H1 (cell line): ENCODE data around the gene DHX58. TPM values are rescaled to one million over a fixed set of nuclear protein-coding genes. Genes with fewer than 3 reads are reported as not detected.

Experiments used
- CTCF ChIA-PET: fragments of 300-600 bp; sonication (Branson Sonifier 250); formaldehyde crosslinking; loops from one replicate; lab custom pipeline; 2021; ENCODE audit not compliant: partially characterized antibody; lab: Charles Lee
- POLR2A ChIA-PET: fragments of 300-600 bp; sonication (Branson Sonifier 250); formaldehyde crosslinking; loops from one replicate; lab custom pipeline; 2021; ENCODE audit warnings: inconsistent platforms; ENCODE audit not compliant: partially characterized antibody; lab: Charles Lee
- DNase-seq, 2 experiments: peaks; one replicate each; pipeline versions ENCODE4 v3.0.0 to v3.0.0-alpha.2; 2010 to 2022; ENCODE audit warnings: low spot score in 2 of 2, low read depth in 1 of 2, mixed read lengths in 1 of 2
- FAIRE-seq: peaks from 2 replicates; lab custom pipeline; 2011; peaks lifted over from hg19 to GRCh38; lab: Jason Lieb, UNC
- H2AFZ ChIP-seq: 2 replicates; pipeline ENCODE4 v1.8.1; 2012; ENCODE audit warnings: low read length, inconsistent platforms
- H2AK5ac ChIP-seq: 2 replicates; pipeline ENCODE4 v1.6.1; 2013; ENCODE audit warnings: low read depth, low read length
- H2BK120ac ChIP-seq: replicated peaks from 2 replicates; pipeline ENCODE3; 2013; ENCODE audit warnings: low read depth, low read length, inconsistent platforms
- H2BK12ac ChIP-seq: 2 replicates; pipeline ENCODE4 v1.6.1; 2013; ENCODE audit warnings: low read depth, low read length
- H2BK15ac ChIP-seq: 2 replicates; pipeline ENCODE4 v1.6.1; 2013; ENCODE audit warnings: low read length
- H2BK20ac ChIP-seq: 2 replicates; pipeline ENCODE4 v1.6.1; 2013; ENCODE audit warnings: low read length
- H2BK5ac ChIP-seq: 2 replicates; pipeline ENCODE4 v1.6.1; 2013; ENCODE audit warnings: low read depth, low read length
- H3K14ac ChIP-seq: 2 replicates; pipeline ENCODE4 v1.6.1; 2013; ENCODE audit warnings: inconsistent platforms; ENCODE audit not compliant: insufficient read length
- H3K18ac ChIP-seq: 2 replicates; pipeline ENCODE4 v1.6.1; 2013; ENCODE audit warnings: low read length; ENCODE audit errors: extremely low read depth
- H3K23ac ChIP-seq: 2 replicates; pipeline ENCODE4 v1.6.1; 2013; ENCODE audit warnings: inconsistent platforms; ENCODE audit not compliant: insufficient read length
- H3K23me2 ChIP-seq: 2 replicates; pipeline ENCODE4 v1.6.1; 2013; ENCODE audit warnings: low read depth, low read length
- H3K27ac ChIP-seq: 2 replicates; pipeline ENCODE4 v1.6.1; 2011; ENCODE audit warnings: low read depth, low read length, inconsistent platforms
- H3K27me3 ChIP-seq, 4 experiments: replicated peaks in 1 of 4; 1 replicate in 1 of 4; 2 replicates in 3 of 4; pipeline versions ENCODE4 v1.6.1 to v1.8.1; 2011 to 2013; ENCODE audit warnings: low read length in 3 of 4, mild to moderate bottlenecking in 3 of 4, inconsistent platforms in 2 of 4, mixed read lengths in 2 of 4, moderate library complexity in 1 of 4; ENCODE audit not compliant: control insufficient read depth in 3 of 4, insufficient read depth in 3 of 4; ENCODE audit errors: extremely low read depth in 1 of 4
- H3K36me3 ChIP-seq, 4 experiments: 2 replicates each; pipeline versions ENCODE4 v1.6.1 to v1.8.1; 2011 to 2013; ENCODE audit warnings: mild to moderate bottlenecking in 4 of 4, low read length in 3 of 4, moderate library complexity in 2 of 4, control low read depth in 1 of 4, inconsistent platforms in 1 of 4; ENCODE audit not compliant: insufficient read depth in 4 of 4, control insufficient read depth in 2 of 4
- H3K4ac ChIP-seq: replicated peaks from 2 replicates; pipeline ENCODE3; 2013; ENCODE audit warnings: low read length, low read depth, mixed read lengths, inconsistent platforms; ENCODE audit not compliant: insufficient read length
- H3K4me1 ChIP-seq, 4 experiments: replicated peaks in 1 of 4; 1 replicate in 1 of 4; 2 replicates in 3 of 4; pipeline versions ENCODE4 v1.6.1 to v1.8.1; 2011 to 2013; ENCODE audit warnings: low read length in 3 of 4, inconsistent platforms in 2 of 4, mixed read lengths in 1 of 4; ENCODE audit not compliant: insufficient read depth in 4 of 4, control insufficient read depth in 3 of 4
- H3K4me2 ChIP-seq, 2 experiments: 2 replicates each; pipeline versions ENCODE4 v1.6.1 to v1.8.1; 2011 to 2013; ENCODE audit warnings: low read depth in 2 of 2, low read length in 2 of 2, control low read depth in 1 of 2, inconsistent platforms in 1 of 2, mild to moderate bottlenecking in 1 of 2; ENCODE audit not compliant: insufficient read depth in 1 of 2
- H3K4me3 ChIP-seq, 4 experiments: fragments of 200-600, 300-600 bp in 1 of 4; sonication (generic), shearing (Covaris generic), sonication (Bioruptor Twin) in 1 of 4; 2 replicates each; pipeline versions ENCODE4 v1.5.1 to v1.8.1; 2011 to 2016; ENCODE audit warnings: low read length in 4 of 4, low read depth in 3 of 4, control low read depth in 2 of 4, inconsistent platforms in 2 of 4, mild to moderate bottlenecking in 2 of 4, mixed read lengths in 1 of 4, moderate library complexity in 1 of 4; ENCODE audit not compliant: insufficient read depth in 2 of 4; ENCODE audit errors: extremely low read depth in 1 of 4
- H3K56ac ChIP-seq: replicated peaks from 2 replicates; pipeline ENCODE3; 2013; ENCODE audit warnings: low read depth, mild to moderate bottlenecking, mixed read lengths, low read length, inconsistent platforms; ENCODE audit not compliant: insufficient read length
- H3K79me1 ChIP-seq: 2 replicates; pipeline ENCODE4 v1.6.1; 2013; ENCODE audit warnings: low read depth, low read length, control low read depth
- H3K79me2 ChIP-seq, 2 experiments: 2 replicates each; pipeline versions ENCODE4 v1.6.1 to v1.8.1; 2012 to 2013; ENCODE audit warnings: low read length in 2 of 2, mild to moderate bottlenecking in 2 of 2, inconsistent platforms in 1 of 2; ENCODE audit not compliant: insufficient read depth in 2 of 2, control insufficient read depth in 1 of 2
- H3K9ac ChIP-seq, 4 experiments: replicated peaks in 1 of 4; 1 replicate in 1 of 4; 2 replicates in 3 of 4; pipeline versions ENCODE4 v1.6.1 to v1.8.1; 2011 to 2013; ENCODE audit warnings: low read depth in 3 of 4, low read length in 3 of 4, control low read depth in 2 of 4, mild to moderate bottlenecking in 2 of 4, moderate library complexity in 2 of 4, inconsistent platforms in 1 of 4; ENCODE audit errors: extremely low read depth in 1 of 4
- H3K9me3 ChIP-seq, 2 experiments: 2 replicates each; pipeline versions ENCODE4 v1.6.1 to v1.8.1; 2012 to 2013; ENCODE audit warnings: mild to moderate bottlenecking in 2 of 2, moderate library complexity in 2 of 2, control low read depth in 1 of 2, inconsistent platforms in 1 of 2, low read depth in 1 of 2, low read length in 1 of 2, mixed read lengths in 1 of 2; ENCODE audit not compliant: insufficient read depth in 2 of 2
- H4K20me1 ChIP-seq, 2 experiments: replicated peaks in 1 of 2; 2 replicates each; pipeline versions ENCODE3 to v1.8.1; 2011 to 2013; ENCODE audit warnings: inconsistent platforms in 2 of 2, low read length in 2 of 2, mild to moderate bottlenecking in 1 of 2; ENCODE audit not compliant: insufficient read depth in 2 of 2, control insufficient read depth in 1 of 2
- H4K5ac ChIP-seq: 2 replicates; pipeline ENCODE4 v1.6.1; 2013; ENCODE audit warnings: low read length, low read depth, mixed read lengths, inconsistent platforms; ENCODE audit not compliant: insufficient read length
- H4K8ac ChIP-seq: 2 replicates; pipeline ENCODE4 v1.8.0; 2013; ENCODE audit warnings: mild to moderate bottlenecking, moderate library complexity, low read length, inconsistent platforms; ENCODE audit not compliant: insufficient read depth; ENCODE audit errors: extremely low read depth
- H4K91ac ChIP-seq: replicated peaks from 2 replicates; pipeline ENCODE3; 2013; ENCODE audit warnings: low read length, mixed read lengths, inconsistent platforms; ENCODE audit not compliant: insufficient read length
- BCL11A ChIP-seq, 2 experiments: IDR thresholded peaks; one replicate each; pipeline ENCODE4 v1.6.1; 2011; ENCODE audit warnings: low read depth in 2 of 2, low read length in 2 of 2, mild to moderate bottlenecking in 2 of 2
- CBX5 ChIP-seq: fragments of 300-800, 300-1000 bp; sonication (generic); IDR thresholded peaks from 2 replicates; pipeline ENCODE4 v1.7.1; 2016; ENCODE audit warnings: antibody characterized with exemption, low read length, low read depth
- RXRA ChIP-seq: IDR thresholded peaks from 2 replicates; pipeline ENCODE4 v1.6.1; 2011; ENCODE audit warnings: low read depth, mild to moderate bottlenecking, low read length, moderate library complexity; ENCODE audit not compliant: insufficient read depth
- SIX5 ChIP-seq: IDR thresholded peaks from 2 replicates; pipeline ENCODE4 v1.6.1; 2011; ENCODE audit warnings: mild to moderate bottlenecking, low read depth, low read length
- TAF7 ChIP-seq: optimal IDR thresholded peaks from 2 replicates; pipeline ENCODE3; 2011; ENCODE audit warnings: low read depth, mild to moderate bottlenecking, inconsistent platforms, low read length, moderate library complexity, borderline replicate concordance
- WGBS, 2 experiments: shearing (Covaris generic) in 1 of 2; methylation state at CpG; one replicate each; pipeline versions ENCODE4 v1.1.6 to v1.1.7; 2013 to 2015; ENCODE audit warnings: low lambda C conversion rate in 2 of 2, mixed read lengths in 2 of 2, inconsistent platforms in 1 of 2, low coverage in 1 of 2, missing lambda C conversion rate in 1 of 2; ENCODE audit not compliant: insufficient replicate concordance in 2 of 2, insufficient coverage in 1 of 2, insufficient read length in 1 of 2; ENCODE audit errors: extremely low coverage in 1 of 2, missing lambda C conversion rate in 1 of 2; 5-methylcytosine and 5-hydroxymethylcytosine counted together
- polyA plus RNA-seq, 7 experiments: library from polyadenylated mRNA; depleted of rRNA in 3 of 7; stranded (reverse) in 5 of 7; unstranded in 2 of 7; fragments of >200 nt in 5 of 7; fragments of 200-250 nt in 2 of 7; gene quantifications; 1 replicate in 5 of 7; 2 replicates in 1 of 7; 4 replicates in 1 of 7; pipeline versions ENCODE4 v1.2.1 to v1.2.3, GENCODE V29; 2011 to 2013; ENCODE audit warnings: missing spikeins in 2 of 7, mixed read lengths in 2 of 7
- total RNA-seq: library from RNA; stranded (reverse); fragmentation: NEBNext Ultra II Directional; extraction: Animal tissue kit (Norgen Biotek cat#: 25700); gene quantifications from 2 replicates; pipeline ENCODE4 v1.2.1, GENCODE V29; 2021

The DHX58 gene
- total and polyA plus RNA-seq, 2 of the 8 experiments (the other 6 are each of a cell fraction or from before 2014, with no cell fraction given), result 5.6 to 9.9 TPM

DNA sequence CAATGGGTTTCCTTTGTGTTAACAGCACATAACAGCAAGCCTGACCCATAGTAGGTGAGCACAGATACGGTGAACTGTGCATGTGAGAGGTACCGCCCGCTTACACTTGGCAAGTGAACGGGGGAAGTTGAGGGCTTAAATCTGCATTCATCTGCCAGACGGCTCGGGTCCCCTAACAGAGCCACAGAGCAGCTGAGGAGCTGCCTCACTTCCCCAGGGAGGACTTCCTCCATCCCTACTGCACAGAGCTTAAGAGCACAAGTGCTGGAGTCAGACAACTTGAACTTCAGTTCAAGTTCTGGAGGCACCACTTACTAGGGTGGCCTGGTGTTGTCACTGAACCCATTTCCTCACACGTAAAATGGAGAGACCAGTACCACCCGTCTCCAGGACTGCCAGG, 28.9 kb upstream of the DHX58 start:
- Histone ChIP-seq H4K91ac (no peak overlapping the region), H3K23ac (no peak overlapping the region), H3K9me3 (no peaks in the 10 kb centered on the region), H2BK20ac (no peak overlapping the region), H2AK5ac (no peak overlapping the region), H3K4me1 (peaks cover 0 to 2% (median 0%) of the 10 kb centered on the region in 4 experiments; a peak in 1 of 7 replicates), H2BK12ac (no peak overlapping the region), H3K4me3 (no peak overlapping the region), H3K4me2 (no peak overlapping the region), H4K8ac (no peak overlapping the region), H2BK5ac (no peak overlapping the region), H3K9ac (no peak overlapping the region), H2BK120ac (no peak overlapping the region), H3K27ac (no peak overlapping the region), H3K36me3 (peaks cover 0 to 9% (median 6%) of the 10 kb centered on the region in 4 experiments; a peak in 4 of 8 replicates), H3K14ac (no peak overlapping the region), H3K56ac (no peak overlapping the region), H3K18ac (no peak overlapping the region), H3K79me2 (peaks cover 0 to 51% of the 10 kb centered on the region in 2 experiments; a peak in 2 of 4 replicates), H3K79me1 (peaks cover 8% of the 10 kb centered on the region; the same call in 1 of the 2 replicates), H2BK15ac (no peak overlapping the region), H2AFZ (no peak overlapping the region), H3K27me3 (no peaks in the 10 kb centered on the region), H4K20me1 (peaks cover 9 to 12% of the 10 kb centered on the region in 2 experiments), H4K5ac (no peak overlapping the region), H3K23me2 (no peaks in the 10 kb centered on the region), H3K4ac (no peak overlapping the region)
- 85% methylated on average over 8 of the region's 8 CpGs; no CpG with 5 or more reads in 1 of the 2 experiments for WGBS, 2 experiments
- DNase-seq (no peak), FAIRE-seq (no peak)
- ChIA-PET POLR2A (interaction anchor here (2.0 kb wide), 1 partner anchor 14 kb away, joined by 6 read pairs; no protein-coding TSS in a partner anchor), CTCF (interaction anchor here (2.9 to 3.0 kb wide), 2 partner anchors 11 to 24 kb away, joined by 11 to 19 read pairs; no protein-coding TSS in a partner anchor)
- TF ChIP-seq RXRA, result no peak
- no peak for TF ChIP-seq BCL11A (IDR thresholded peaks at IDR 0.05; ENCODE audit: low read depth in 2 of 2, low read length in 2 of 2)
- TF ChIP-seq SIX5, result no peak
- no peak for TF ChIP-seq CBX5
- no peak for TF ChIP-seq TAF7
